Lung (tissue), 12 donors: ENCODE results near the gene EML2. TPM values are rescaled to one million over a fixed set of nuclear protein-coding genes. Genes with fewer than 3 reads are reported as not detected.

Source experiments
- ATAC-seq: fragments of 200-7000 bp; cut with Tn5 transposase; one replicate; pipeline ENCODE4 v1.9.1; 2020; ENCODE audit warnings: moderate number of reproducible peaks; ENCODE audit not compliant: insufficient read depth, low FRiP score
- DNase-seq, 3 donors: peaks; one replicate each; pipeline ENCODE4 v3.0.0-alpha.2; 2013 to 2017
- H3K27ac ChIP-seq, 2 donors: one replicate each; pipeline ENCODE4 v1.5.1; 2013; ENCODE audit warnings: mild to moderate bottlenecking in 2 of 2, moderate library complexity in 2 of 2, control low read depth in 1 of 2, inconsistent platforms in 1 of 2, low read depth in 1 of 2, low read length in 1 of 2
- H3K27me3 ChIP-seq, 3 donors: one replicate each; pipeline ENCODE4 v1.5.1; 2013; ENCODE audit warnings: low read length in 2 of 3; ENCODE audit not compliant: control insufficient read depth in 3 of 3, insufficient read depth in 3 of 3
- H3K36me3 ChIP-seq, 4 donors: one replicate each; pipeline ENCODE4 v1.5.1; 2013; ENCODE audit warnings: low read length in 4 of 4, mild to moderate bottlenecking in 1 of 4, moderate library complexity in 1 of 4; ENCODE audit not compliant: control insufficient read depth in 4 of 4, insufficient read depth in 4 of 4
- H3K4me1 ChIP-seq, 5 donors: one replicate each; pipeline ENCODE4 v1.5.1; 2013; ENCODE audit warnings: low read length in 5 of 5, mild to moderate bottlenecking in 2 of 5, moderate library complexity in 1 of 5; ENCODE audit not compliant: control insufficient read depth in 5 of 5, insufficient read depth in 5 of 5
- H3K4me3 ChIP-seq: one replicate; pipeline ENCODE4 v1.5.1; 2013; ENCODE audit warnings: mild to moderate bottlenecking, control low read depth, moderate library complexity
- H3K9ac ChIP-seq, 2 donors: one replicate each; pipeline ENCODE4 v1.5.1; 2013; ENCODE audit warnings: low read length in 2 of 2, control low read depth in 1 of 2; ENCODE audit not compliant: insufficient read depth in 1 of 2
- H3K9me3 ChIP-seq, 4 donors: one replicate each; pipeline ENCODE4 v1.5.1; 2013; ENCODE audit warnings: low read length in 3 of 4, mild to moderate bottlenecking in 1 of 4, moderate library complexity in 1 of 4; ENCODE audit not compliant: control insufficient read depth in 4 of 4, insufficient read depth in 3 of 4
- CTCF ChIP-seq: IDR thresholded peaks from 2 replicates; pipeline ENCODE4 v1.5.1; 2012; ENCODE audit warnings: mild to moderate bottlenecking; ENCODE audit errors: control extremely low read depth, extremely low read depth
- WGBS, 2 donors: extraction: QIAGEN DNeasy Blood & Tissue Kit; methylation state at CpG; one replicate each; pipeline ENCODE4 v1.1.7; 2013; 5-methylcytosine and 5-hydroxymethylcytosine counted together
- polyA plus RNA-seq, 2 donors: library from polyadenylated mRNA; stranded (reverse); fragments of 200-250 nt; gene quantifications; one replicate each; pipeline ENCODE4 v1.2.1, GENCODE V29; 2013
- total RNA-seq, 2 donors: library from RNA; depleted of rRNA in 1 of 2; stranded (reverse); fragments of >200 nt in 1 of 2; gene quantifications; one replicate each; pipeline ENCODE4 v1.2.1, GENCODE V29; 2014 to 2021
- donor health status: control.
- donor health status: control.
- donor health status: Bipolar disorder and iron deficiency.
- donor health status: healthy.
- donor health status: DM: yes; HTN: yes; CAD: no.

Gene EML2
- total and polyA plus RNA-seq, 4 donors, result 31.9 to 74.5 (median 40.1) TPM

GRCh38 chr19:45578861-45579260, 60.3 kb downstream of the EML2 start:
- Histone ChIP-seq H3K27ac (no peak overlapping the region), H3K36me3 (peaks cover 0 to 3% (median under 1%) of the 10 kb centered on the region in 4 donors), H3K4me3 (no peak overlapping the region), H3K4me1 (peaks cover 0 to 8% (median 7%) of the 10 kb centered on the region in 5 donors), H3K9me3 (peaks cover 0 to 2% (median 0%) of the 10 kb centered on the region in 4 donors), H3K27me3 (no peaks in the 10 kb centered on the region), H3K9ac (no peak overlapping the region)
- WGBS, 2 donors, result 80 to 84% methylated on average over 5 of the region's 5 CpGs
- DNase-seq (no peak), ATAC-seq (no peak)
- TF ChIP-seq CTCF, result no peak

GRCh38 chr19:45577111-45577905, 61.9 kb downstream of the EML2 start:
- Histone ChIP-seq H3K36me3 (peaks cover 0 to 4% (median 1%) of the 10 kb centered on the region in 4 donors), H3K27me3 (no peaks in the 10 kb centered on the region), H3K9me3 (peaks cover 0 to 2% (median 0%) of the 10 kb centered on the region in 4 donors), H3K27ac (peak overlapping the region in 1 of 2 donors; percentile 92), H3K4me3 (no peak overlapping the region), H3K9ac (peak overlapping the region in 1 of 2 donors; percentile 12), H3K4me1 (peaks cover 0 to 7% (median 6%) of the 10 kb centered on the region in 5 donors)
- no peak for TF ChIP-seq CTCF
- DNase-seq, result no peak
- WGBS, 2 donors, result 47 to 65% methylated on average over 11 of the region's 11 CpGs
- no peak for ATAC-seq

- H3K9ac ChIP-seq, result no peak overlapping the region
- 73 to 94% methylated on average over 3 of the region's 3 CpGs for WGBS, 2 donors
- ATAC-seq, result no peak
- H3K4me1 ChIP-seq, result peaks cover 0 to 7% (median 6%) of the 10 kb centered on the region in 5 donors
- no peak overlapping the region for H3K4me3 ChIP-seq
- peaks cover 0 to 2% (median 0%) of the 10 kb centered on the region in 4 donors for H3K9me3 ChIP-seq
- DNase-seq, result no peak
- H3K27me3 ChIP-seq, result no peaks in the 10 kb centered on the region
- H3K36me3 ChIP-seq, result peaks cover 0 to 4% (median 1%) of the 10 kb centered on the region in 4 donors
- peak overlapping the region in 1 of 2 donors; percentile 66 for H3K27ac ChIP-seq
- TF ChIP-seq CTCF, result no peak
Measured at GRCh38 chr19:45576682-45577081, 62.5 kb downstream of the EML2 start.
